NCI-H128 (cell line): Measurements from ENCODE around the gene TCAP.
"Not testable (repeated sequence)": the region's sequence is repeated elsewhere in the genome, so short reads cannot be mapped to it uniquely, and the experiment has no call there.

Experiments used
- DNase-seq: peaks from one replicate; lab custom pipeline; 2025; ENCODE audit not compliant: unreplicated experiment; lab: John Stamatoyannopoulos, UW

Gene TCAP

DNA sequence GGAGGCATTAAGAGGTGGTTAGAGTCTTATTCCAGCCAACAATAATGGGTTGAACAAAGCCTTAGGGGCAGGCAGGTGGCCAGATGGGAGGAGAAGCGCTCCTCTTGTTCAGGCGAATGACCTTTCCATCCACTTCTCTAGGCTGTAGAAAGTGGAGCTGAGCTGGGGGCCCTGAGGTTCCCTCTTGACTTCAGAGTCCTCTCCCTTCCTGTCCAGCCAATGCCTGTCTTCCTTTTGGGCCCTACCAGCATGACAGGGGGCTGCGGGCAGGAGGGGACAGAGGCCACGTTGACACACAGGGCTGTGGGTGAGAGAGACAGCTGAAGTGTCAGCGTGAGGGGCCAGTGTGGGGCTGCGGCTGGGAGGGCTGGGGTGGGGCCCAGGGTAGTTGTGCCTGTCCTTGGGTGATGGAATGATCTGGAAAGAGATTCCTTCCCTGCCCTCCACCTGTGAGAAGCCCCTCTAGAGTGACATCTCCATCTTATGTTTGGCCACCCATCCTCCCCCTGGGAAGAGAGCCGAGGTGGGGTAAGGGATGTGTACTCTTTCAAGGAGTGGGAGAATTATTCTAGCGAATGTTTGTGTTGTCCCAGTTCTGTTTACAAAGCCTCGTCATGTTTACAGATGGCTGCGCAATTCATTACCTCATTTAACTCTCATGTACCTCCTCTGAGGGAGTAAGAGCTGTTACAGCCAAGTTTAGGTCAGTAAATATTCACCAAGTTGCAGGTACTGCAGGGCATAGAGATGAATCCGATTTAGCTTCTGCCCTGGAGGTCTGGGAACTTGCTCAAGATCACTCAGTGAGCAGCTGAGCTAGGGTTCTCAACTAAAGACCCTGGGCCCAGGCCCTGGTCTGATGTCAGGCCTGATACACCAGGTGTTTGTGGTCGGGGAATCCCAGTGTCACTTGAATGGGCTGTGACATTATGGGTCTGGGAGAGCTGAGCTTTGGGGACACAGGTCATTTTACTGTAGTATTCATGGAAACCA, 38.0 kb downstream of the TCAP start:
- DNase-seq = no peak

DNA sequence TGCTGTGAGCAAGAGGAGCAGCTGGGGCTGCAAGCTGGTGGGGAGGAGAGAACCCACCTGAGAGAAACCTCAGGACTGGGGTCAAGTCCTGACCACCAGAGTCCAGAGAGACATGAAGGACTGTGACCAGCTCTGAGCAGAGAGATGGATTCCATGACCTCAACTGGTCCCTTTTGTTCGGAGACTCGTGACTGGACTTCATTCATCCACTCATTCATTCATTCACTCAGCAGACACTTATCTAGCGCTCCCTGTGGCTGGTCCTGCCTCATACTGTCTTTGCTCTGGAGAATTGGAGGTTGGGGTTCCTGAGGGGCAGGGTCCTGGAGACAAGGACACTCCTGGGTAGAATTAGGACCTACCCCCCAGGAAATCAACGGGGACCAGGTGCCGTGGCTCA, 38.8 kb downstream of the TCAP start:
- DNase-seq = no peak

DNA sequence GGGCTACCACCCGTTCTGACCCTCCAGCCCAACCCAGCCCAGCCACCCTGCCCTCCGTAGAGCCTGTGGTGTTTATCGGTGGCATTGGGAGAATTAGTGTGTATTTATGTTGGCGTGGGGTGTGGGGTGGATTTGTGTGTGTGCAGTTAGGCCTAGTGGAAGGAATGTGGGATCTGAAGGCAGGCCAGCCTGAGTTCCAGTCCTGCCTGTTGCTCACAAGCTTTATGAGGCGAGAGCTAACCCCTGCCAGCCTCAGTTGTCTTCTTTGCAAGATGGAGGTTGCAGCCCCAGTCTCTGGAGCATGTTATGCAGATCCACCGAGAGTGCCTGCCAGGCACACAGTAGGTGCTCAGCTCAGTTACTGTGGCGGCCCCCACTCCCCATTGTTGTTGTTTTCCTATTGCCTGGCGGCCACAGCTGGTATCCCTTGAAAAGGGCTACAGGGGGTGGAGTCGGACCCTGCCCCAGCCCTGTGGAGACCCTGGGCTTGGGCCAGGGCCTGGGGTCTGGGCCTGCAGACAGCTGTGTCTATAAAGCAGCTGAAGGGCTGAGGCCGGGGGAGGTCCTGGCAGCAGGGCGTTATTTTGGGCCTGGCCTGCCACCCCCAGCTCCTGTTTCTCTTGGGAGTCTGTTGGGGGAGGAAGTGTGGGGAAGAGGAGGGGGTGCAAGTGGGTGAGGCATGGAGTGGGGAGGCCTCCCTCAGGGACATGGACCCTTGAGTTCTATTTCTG, 39.8 kb downstream of the TCAP start:
- DNase-seq = no peak

DNA sequence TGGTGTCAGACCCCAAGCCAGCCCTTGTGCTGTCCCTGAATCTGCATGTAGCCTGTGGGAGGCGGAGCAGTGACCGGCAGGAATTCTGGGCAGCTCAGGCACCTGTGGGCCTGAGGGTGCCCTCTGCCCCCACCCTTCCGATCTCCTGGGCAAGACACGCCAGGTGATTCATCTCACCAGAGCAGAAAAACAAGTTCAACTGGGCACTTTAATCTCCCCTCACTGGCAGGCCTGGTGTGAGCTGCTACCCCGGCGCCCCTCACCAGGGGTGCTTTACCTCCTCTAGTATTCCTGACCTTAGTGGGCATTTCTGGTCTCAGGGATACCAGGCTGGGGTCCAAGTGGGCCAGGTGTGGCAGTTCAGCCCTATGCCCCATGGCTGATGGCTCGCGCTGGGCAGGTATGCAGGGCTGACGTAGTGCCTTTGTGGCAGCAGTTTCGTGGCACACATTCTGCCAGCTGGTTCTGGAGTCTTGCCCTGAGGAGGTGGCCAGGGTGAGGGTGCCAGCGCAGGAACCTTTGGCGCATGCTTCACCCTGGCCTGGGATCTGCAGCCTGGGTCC, 40.7 kb downstream of the TCAP start:
- no peak for DNase-seq

DNA sequence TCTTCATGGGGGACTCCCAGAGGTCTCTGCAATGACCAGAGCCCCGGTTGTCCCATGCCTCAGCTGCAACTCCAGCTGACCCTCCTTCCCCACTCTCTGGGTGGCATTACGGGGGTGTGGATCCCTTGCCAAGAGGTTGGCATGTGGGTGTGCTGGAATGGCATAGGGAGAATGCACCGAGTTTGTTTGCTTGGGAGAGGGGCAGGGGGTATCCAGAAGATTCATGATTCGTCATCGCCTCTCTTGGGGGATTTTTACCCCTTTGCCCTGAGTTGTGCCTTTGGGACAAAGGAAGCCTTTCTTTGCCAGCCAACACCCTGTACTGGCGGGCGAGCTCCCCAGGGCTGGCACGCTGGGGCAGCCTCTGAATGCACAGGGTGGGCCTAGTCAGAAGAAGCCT, 41.2 kb downstream of the TCAP start:
- no peak for DNase-seq

DNA sequence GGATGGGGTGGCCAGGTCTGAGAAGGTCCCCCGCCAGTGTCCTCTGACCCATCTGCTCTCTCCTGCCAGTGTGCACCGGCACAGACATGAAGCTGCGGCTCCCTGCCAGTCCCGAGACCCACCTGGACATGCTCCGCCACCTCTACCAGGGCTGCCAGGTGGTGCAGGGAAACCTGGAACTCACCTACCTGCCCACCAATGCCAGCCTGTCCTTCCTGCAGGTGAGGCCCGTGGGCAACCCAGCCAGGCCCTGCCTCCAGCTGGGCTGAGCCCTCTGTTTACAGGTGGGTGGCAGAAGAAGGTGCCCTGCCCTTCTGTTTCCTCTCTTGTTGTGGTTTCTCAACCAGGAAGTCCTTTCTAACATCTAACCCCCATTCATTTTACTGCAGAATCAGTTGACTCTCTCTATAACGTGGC, 41.8 kb downstream of the TCAP start:
- DNase-seq = no peak

DNA sequence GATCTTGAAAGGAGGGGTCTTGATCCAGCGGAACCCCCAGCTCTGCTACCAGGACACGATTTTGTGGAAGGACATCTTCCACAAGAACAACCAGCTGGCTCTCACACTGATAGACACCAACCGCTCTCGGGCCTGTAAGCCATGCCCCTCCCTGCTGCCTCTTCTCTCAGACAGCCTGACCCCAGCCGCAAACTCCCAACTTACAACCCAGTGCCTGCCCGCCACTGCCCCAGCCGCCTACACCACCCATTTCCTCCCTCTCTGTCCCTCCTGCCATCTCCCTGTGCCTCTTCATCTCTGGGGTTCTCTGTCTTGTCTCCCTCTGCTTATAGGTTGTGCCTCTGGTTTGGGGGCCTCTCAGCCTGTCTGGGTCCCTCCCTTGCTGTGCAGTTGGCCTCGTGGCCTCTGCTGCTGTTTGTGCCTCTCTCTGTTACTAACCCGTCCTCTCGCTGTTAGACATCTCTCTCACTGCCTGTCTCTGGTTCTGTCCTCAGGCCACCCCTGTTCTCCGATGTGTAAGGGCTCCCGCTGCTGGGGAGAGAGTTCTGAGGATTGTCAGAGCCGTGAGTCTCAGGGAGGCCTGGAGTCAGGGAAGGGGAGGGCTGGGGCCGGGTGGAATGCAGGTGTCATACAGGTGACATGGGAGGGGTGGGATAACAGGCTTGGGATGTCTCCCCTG, 44.3 kb downstream of the TCAP start:
- DNase-seq = no peak

DNA sequence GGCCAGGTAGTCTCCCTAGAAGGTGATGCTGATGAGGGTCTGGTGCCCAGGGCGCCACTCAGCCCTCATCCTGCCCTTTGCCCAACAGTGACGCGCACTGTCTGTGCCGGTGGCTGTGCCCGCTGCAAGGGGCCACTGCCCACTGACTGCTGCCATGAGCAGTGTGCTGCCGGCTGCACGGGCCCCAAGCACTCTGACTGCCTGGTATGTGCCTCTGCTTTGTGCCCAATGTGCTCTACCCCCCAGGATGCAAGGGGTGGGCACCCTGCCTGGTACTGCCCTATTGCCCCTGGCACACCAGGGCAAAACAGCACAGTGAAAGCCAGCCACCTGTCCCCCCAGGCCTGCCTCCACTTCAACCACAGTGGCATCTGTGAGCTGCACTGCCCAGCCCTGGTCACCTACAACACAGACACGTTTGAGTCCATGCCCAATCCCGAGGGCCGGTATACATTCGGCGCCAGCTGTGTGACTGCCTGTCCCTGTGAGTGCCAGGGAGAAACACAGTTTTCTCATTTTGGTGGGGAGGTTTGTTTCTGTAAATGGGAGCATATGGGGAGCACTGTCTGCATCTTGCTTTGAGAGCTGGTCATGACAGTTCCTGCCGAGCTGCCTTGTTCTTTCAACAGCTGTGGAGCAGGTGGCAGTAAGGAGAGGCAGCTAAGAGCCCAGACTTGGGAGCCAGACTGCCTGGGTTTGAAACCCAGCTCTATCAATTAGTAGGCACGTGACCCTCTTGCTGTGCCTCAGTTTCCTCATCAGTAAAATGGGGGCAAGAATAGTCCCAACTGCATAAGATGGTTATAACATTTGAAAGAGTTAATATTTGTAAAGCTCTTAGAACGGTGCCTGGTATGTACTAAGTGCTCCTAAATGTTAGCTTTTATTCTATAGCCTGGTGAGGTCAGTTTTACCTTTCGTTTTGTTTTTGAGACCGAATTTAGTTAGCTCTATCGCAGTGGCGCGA, 45.1 kb downstream of the TCAP start:
- no peak for DNase-seq

DNA sequence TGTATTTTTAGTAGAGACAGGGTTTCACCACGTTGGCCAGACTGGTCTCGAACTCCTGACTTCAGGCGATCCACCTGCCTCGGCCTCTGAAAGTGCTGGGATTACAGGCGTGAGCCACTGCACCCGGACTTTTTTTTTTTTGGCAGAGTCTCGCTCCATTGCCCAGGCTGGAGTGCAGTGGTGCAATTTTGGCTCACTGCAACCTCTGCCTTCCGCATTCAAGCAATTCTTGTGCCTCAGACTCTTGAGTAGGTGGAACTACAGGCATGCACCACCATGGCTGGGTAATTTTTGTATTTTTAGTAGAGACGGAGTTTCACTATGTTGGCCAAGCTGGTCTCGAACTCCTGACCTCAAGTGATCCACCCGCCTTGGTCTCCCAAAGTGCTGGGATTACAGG, 45.9 kb downstream of the TCAP start:
- not testable (repeated sequence) for DNase-seq

DNA sequence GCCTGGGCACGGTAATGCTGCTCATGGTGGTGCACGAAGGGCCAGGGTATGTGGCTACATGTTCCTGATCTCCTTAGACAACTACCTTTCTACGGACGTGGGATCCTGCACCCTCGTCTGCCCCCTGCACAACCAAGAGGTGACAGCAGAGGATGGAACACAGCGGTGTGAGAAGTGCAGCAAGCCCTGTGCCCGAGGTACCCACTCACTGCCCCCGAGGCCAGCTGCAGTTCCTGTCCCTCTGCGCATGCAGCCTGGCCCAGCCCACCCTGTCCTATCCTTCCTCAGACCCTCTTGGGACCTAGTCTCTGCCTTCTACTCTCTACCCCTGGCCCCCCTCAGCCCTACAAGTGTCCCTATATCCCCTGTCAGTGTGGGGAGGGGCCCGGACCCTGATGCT, 46.7 kb downstream of the TCAP start:
- no peak for DNase-seq

DNA sequence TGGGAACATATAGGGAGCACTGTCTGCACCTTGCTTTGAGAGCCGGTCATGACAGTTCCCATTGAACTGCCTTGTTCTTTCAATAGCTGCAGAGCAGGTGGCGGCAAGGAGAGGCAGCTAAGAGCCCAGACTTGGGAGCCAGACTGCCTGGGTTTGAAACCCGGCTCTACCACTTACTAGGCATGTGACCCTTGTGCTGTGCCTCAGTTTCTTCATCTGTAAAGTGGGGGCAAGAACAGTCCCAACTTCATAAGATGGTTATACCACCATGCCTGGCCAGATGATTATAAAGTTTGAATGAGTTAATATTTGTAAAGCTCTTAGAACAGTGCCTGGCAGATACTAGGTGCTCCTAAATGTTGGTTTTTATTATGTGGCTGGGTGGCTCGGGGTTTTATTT, 49.1 kb downstream of the TCAP start:
- DNase-seq = no peak

DNA sequence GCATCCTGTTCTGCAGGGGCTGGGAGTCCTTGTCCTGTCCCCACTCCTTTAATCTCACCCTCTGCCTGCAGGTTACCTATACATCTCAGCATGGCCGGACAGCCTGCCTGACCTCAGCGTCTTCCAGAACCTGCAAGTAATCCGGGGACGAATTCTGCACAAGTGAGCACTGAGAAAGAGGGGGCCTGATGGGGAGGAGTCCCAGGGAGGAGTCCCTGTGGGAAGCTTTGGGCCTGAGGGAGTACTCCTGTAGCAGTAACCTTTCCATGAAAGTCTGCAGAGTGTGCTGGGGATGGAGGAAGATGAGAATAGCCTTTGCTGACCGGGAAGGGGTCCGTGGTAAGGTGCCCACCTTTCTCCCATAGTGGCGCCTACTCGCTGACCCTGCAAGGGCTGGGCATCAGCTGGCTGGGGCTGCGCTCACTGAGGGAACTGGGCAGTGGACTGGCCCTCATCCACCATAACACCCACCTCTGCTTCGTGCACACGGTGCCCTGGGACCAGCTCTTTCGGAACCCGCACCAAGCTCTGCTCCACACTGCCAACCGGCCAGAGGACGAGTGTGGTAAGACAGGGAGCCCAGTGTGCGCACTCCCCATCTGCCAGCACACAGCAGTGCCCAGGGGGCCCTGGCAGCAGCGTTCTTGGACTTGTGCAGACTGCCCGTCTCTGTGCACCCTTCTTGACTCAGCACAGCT, 50.4 kb downstream of the TCAP start:
- DNase-seq = no peak
